Panc1 (cell line): ENCODE results near the gene BTBD9.

Source experiments
- CTCF ChIP-seq: fragments of 450-650 bp; IDR thresholded peaks from 2 replicates; pipeline ENCODE4 v1.5.1; 2017; ENCODE audit warnings: mild to moderate bottlenecking
- POLR2AphosphoS5 ChIP-seq: IDR thresholded peaks from 2 replicates; pipeline ENCODE4 v1.6.1; 2012; ENCODE audit warnings: mild to moderate bottlenecking, low read depth, low read length, moderate library complexity
- SIN3A ChIP-seq: IDR thresholded peaks from 2 replicates; pipeline ENCODE4 v1.6.1; 2012; ENCODE audit warnings: low read depth, mild to moderate bottlenecking, low read length, moderate library complexity, borderline replicate concordance; ENCODE audit not compliant: insufficient read depth

GRCh38 chr6:38555606-38556005, 84.1 kb downstream of the BTBD9 start:
- TF ChIP-seq CTCF (no peak; the same call in 1 of the 2 replicates), SIN3A (no peak), POLR2AphosphoS5 (no peak)
